Superior temporal gyrus (tissue), 1 donor: Measurements from ENCODE around the gene LRRK1.

Experiments
- DNase-seq: peaks from one replicate; pipeline ENCODE4 v3.0.0-alpha.2; 2016; ENCODE audit errors: extremely low spot score

LRRK1 gene

GRCh38 chr15:100939791-100940190, 20.6 kb downstream of the LRRK1 start:
- DNase-seq = no peak

- DNase-seq = no peak
These were observed 21.7 kb downstream of the LRRK1 start for GRCh38 chr15:100940767-100941379.

GRCh38 chr15:100941536-100941935, 22.4 kb downstream of the LRRK1 start:
- DNase-seq = no peak

- DNase-seq = peak; percentile 49
These were observed 23.7 kb downstream of the LRRK1 start for GRCh38 chr15:100942656-100943425.

- no peak for DNase-seq
These were observed 25.2 kb downstream of the LRRK1 start for GRCh38 chr15:100944244-100944895.

- no peak for DNase-seq
These were observed 25.8 kb downstream of the LRRK1 start for GRCh38 chr15:100944986-100945385.

DNA sequence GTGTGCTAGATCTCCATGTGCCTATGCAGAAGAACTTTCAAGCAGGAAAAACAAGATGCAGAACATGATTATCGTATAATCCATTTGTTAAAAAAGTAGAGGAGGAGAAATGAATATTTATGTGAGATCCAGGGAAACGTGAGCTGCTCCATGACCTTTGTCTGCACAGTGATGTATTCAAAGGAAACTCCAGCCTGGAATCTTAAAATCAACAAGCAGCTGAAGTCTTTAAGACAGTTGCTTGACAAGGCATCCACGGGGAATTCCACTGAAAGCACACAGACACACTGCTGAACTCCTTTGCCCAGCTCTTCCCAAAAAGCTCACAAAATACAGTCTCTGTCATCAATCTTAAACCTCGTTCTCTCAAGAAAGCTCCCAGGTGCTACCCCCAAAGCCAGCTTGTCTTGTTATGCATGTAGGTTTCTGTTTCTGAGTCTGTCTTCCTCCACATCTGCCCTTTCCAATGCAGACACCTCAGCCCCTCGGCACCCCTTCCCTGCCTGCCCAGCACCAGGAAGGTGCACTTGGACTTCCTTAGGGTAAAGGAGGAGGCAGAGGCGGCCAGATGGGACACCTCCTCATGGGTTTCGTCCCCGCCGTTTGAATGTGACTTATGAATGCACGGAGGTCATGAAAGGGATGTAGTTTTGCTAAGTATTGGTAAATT, 28.7 kb downstream of the LRRK1 start:
- no peak for DNase-seq

- DNase-seq = no peak
These were observed 29.2 kb downstream of the LRRK1 start for GRCh38 chr15:100948430-100948762.

DNA sequence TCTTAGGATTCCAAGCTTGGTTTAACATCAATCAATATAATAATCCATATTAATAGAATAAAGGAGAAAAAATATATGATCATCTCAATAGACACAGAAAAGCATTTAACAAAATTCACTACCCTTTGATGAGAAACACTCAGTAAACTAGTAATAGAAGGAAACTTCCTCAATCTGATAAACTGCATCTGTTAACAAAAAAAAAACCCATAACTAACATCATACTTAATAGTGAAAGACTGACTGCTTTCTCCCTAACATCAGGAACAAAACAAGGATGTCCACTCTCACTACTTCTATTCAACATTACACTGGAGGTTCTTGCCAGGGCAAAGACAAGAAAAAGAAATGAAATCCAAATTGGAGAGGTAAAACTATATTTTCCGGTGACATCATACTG, 30.5 kb downstream of the LRRK1 start:
- no peak for DNase-seq

DNA sequence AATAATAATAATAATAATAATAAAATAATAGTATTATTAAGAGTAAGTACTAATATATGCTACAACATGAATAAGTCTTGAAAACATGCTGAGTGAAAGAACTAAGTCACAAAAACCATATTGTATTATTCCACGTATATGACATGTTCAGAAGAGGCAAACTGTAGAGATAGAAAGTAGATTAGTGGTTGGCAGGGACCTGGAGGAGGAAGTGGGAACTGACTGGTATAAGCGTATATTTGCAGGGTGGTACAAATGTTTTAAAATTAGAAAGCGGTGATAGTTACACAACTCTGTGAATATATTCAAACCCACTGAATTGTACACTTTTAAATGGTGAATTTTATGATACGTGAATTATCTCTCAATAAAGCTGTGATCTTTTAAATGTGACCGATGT, 32.8 kb downstream of the LRRK1 start:
- DNase-seq = no peak

GRCh38 chr15:100952566-100952965, 33.4 kb downstream of the LRRK1 start:
- no peak for DNase-seq

- no peak for DNase-seq
These were observed 39.3 kb downstream of the LRRK1 start for GRCh38 chr15:100958326-100959065.

- DNase-seq = no peak
These were observed 40.2 kb downstream of the LRRK1 start for GRCh38 chr15:100959066-100960050.

DNA sequence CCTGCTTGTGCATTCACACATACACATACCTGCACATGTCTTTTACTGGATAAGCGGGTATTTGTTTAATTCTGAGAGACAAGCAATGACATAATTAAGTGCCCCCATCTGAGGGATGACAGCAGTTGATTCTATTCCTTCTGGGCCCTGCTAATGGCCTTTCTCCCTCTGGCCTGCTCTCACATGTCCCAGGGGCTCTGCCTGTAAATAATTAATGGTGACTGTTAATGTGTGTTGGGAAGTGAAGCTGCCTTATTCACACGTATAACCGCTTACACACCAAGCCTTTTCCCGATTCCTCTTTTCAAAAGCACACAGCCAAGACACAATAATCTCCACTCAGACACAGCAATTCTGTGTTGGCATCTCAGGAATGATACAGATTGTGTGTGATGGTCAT, 47.8 kb downstream of the LRRK1 start:
- DNase-seq = no peak

DNA sequence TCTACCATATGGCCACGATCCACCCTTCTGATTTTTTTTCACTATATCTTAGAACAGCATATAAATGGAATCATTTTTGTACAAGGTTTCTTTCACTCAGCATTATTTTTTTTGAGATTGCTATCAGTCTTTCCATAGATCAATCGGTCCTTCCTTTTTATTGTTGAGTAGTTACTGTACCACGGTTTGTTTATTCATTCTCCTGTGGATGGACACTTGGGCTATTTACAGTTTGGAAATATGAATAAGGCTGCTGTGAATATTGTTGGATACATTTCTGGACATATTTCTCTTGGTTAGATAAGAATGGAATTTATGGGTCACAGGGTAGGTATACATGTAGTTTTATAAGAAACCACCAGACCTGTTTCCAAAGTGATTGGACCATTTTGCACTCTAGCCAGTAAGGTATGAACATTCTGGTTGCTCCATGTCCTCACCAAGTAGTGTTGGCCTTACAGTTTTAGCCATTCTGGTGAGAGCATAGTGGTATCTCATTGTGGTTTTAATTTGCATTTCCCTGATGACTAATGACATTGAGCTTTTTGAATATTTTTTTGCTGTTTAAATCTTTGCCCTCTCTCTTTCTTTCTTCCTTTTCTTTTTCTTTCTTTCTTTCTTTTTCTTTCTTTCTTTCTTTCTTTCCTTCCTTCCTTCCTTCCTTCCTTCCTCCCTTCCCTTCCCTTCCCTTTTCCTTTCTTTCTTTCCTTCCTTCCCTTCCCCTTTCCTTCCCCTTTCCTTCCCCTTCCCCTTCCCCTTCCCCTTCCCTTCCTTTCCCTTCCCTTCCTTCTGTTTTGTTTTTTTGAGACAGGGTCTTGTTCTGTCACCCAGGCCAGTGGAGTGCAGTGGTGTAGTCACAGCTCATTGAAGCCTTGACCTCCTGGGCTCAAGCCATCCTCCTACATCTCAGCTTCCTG, 49.2 kb downstream of the LRRK1 start:
- no peak for DNase-seq

DNA sequence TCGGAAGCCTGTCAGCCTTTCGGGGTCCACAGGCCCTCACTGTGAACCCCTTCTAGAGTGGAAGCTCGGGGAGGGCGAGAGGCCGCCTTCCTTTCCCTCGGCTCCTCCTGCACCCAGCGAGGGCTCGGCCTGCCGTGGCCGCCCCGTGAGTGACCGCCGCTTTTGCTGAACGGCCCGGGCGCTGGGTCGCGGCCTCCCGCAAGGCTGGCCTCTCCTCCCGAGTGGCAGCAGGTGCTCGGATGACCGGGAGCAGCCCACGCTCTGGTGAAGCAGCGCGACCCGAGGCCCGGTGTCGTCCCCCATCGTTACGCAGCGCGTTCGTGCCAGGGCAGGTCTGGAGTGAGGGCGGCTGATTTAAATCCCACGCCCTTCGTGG, 53.8 kb downstream of the LRRK1 start:
- no peak for DNase-seq

GRCh38 chr15:100973351-100974111, 54.4 kb downstream of the LRRK1 start:
- DNase-seq = no peak

DNA sequence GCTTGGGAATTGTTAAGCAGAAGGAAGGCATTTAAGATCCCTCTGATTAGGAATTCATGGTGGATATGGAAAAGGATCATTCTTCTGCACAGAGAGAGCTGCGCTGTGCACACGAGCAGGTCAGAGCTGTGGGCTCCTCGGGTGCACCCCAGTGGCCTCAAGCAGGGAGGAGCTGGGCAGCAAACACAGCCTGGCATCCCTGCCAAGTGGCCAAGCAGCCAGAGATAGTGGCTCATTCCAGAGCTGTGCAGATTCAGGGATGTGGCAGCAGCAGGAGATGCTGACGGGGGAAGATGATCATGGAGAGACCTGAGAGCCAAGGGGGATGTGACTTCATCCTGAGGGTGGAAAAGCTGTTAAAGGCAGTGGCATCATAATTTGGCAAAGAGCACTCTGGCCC, 55.9 kb downstream of the LRRK1 start:
- no peak for DNase-seq
